Vagina (tissue), 2 donors: ENCODE measurements around the gene IZUMO4. TPM values are rescaled to one million over a fixed set of nuclear protein-coding genes. Genes with fewer than 3 reads are reported as not detected.

Experiments used
- DNase-seq, 2 donors: peaks; one replicate each; pipeline ENCODE4 v3.0.0-alpha.2; 2017; ENCODE audit errors: extremely low spot score in 2 of 2
- H3K27ac ChIP-seq: fragments of 200-600 bp; sonication (generic); one replicate; pipeline ENCODE4 v1.5.1; 2019
- H3K27me3 ChIP-seq: fragments of 200-600 bp; sonication (generic); one replicate; pipeline ENCODE4 v1.5.1; 2019
- H3K36me3 ChIP-seq, 2 donors: fragments of 200-600 bp; sonication (generic); one replicate each; pipeline ENCODE4 v1.5.1; 2017 to 2019
- H3K4me1 ChIP-seq: fragments of 200-600 bp; sonication (generic); one replicate; pipeline ENCODE4 v1.5.1; 2019
- H3K4me3 ChIP-seq, 2 donors: fragments of 200-600 bp; sonication (generic); 1 replicate in 1 of 2; 2 replicates in 1 of 2; pipeline ENCODE4 v1.5.1; 2016 to 2019
- H3K9me3 ChIP-seq: fragments of 200-600 bp; sonication (generic); one replicate; pipeline ENCODE4 v1.5.1; 2019
- CTCF ChIP-seq, 3 experiments: fragments of 450-650 bp in 2 of 3; fragments of 200-600 bp in 1 of 3; sonication (generic) in 1 of 3; IDR thresholded peaks; one replicate each; pipeline ENCODE4 v1.5.1; 2017 to 2019; ENCODE audit warnings: antibody characterized with exemption in 3 of 3, mild to moderate bottlenecking in 2 of 3, moderate library complexity in 2 of 3
- POLR2A ChIP-seq, 2 donors: fragments of 450-650 bp; IDR thresholded peaks; one replicate each; pipeline ENCODE4 v1.6.1; 2017; ENCODE audit warnings: antibody characterized with exemption in 2 of 2, mild to moderate bottlenecking in 2 of 2, moderate library complexity in 2 of 2
- POLR2AphosphoS5 ChIP-seq, 2 donors: sonication (generic); formaldehyde crosslinking; IDR thresholded peaks; one replicate each; pipeline ENCODE4 v1.9.0; 2017; ENCODE audit warnings: antibody characterized with exemption in 2 of 2, mild to moderate bottlenecking in 2 of 2, low read depth in 1 of 2; ENCODE audit not compliant: insufficient read depth in 1 of 2
- intact Hi-C: fragments of 100-400 bp; cut with DNase I; formaldehyde crosslinking; loops from one replicate; pipeline ENCODE4 v1.15.1; 2023
- total RNA-seq: library from RNA; depleted of rRNA; stranded (reverse); fragments of >200 nt; gene quantifications from one replicate; pipeline ENCODE4 v1.2.3, GENCODE V29; 2016

The IZUMO4 gene
- total RNA-seq, 1 donor from 2014 or later = 7.9 TPM

GRCh38 chr19:2051773-2052704 is 44.7 kb upstream of the IZUMO4 start:
- DNase-seq = no peak
- Histone ChIP-seq H3K36me3 (no peaks in the 10 kb centered on the region), H3K9me3 (no peaks in the 10 kb centered on the region), H3K27me3 (no peaks in the 10 kb centered on the region), H3K4me1 (peaks cover 85% of the 10 kb centered on the region), H3K27ac (peak overlapping the region; percentile 99), H3K4me3 (peak overlapping the region; percentile 93 to 99)
- intact Hi-C loops = no loop called here
- TF ChIP-seq POLR2AphosphoS5 (IDR thresholded peaks at IDR 0.05; ENCODE audit: insufficient read depth in 1 of 2, low read depth in 1 of 2) (no peak), CTCF (IDR thresholded peaks at IDR 0.05) (no peak), POLR2A (IDR thresholded peaks at IDR 0.05) (no peak)

- Histone ChIP-seq H3K4me1 (peaks cover 85% of the 10 kb centered on the region), H3K9me3 (no peaks in the 10 kb centered on the region), H3K36me3 (no peaks in the 10 kb centered on the region), H3K27me3 (no peaks in the 10 kb centered on the region), H3K4me3 (no peak overlapping the region), H3K27ac (peak overlapping the region; percentile 99)
- no peak for DNase-seq
- TF ChIP-seq POLR2A (IDR thresholded peaks at IDR 0.05) (no peak), POLR2AphosphoS5 (IDR thresholded peaks at IDR 0.05; ENCODE audit: insufficient read depth in 1 of 2, low read depth in 1 of 2) (peak; percentile 65 to 79), CTCF (IDR thresholded peaks at IDR 0.05) (no peak)
- intact Hi-C loops = no loop called here
Measured at GRCh38 chr19:2053601-2054389, 42.9 kb upstream of the IZUMO4 start.

- Histone ChIP-seq H3K4me1 (peaks cover 85% of the 10 kb centered on the region), H3K9me3 (no peaks in the 10 kb centered on the region), H3K36me3 (no peaks in the 10 kb centered on the region), H3K27ac (peak overlapping the region; percentile 99), H3K27me3 (no peaks in the 10 kb centered on the region), H3K4me3 (no peak overlapping the region)
- intact Hi-C loops = no loop called here
- DNase-seq = no peak
- TF ChIP-seq CTCF (IDR thresholded peaks at IDR 0.05) = no peak
- no peak for TF ChIP-seq POLR2AphosphoS5 (IDR thresholded peaks at IDR 0.05; ENCODE audit: insufficient read depth in 1 of 2, low read depth in 1 of 2)
- TF ChIP-seq POLR2A (IDR thresholded peaks at IDR 0.05) = no peak
Measured at GRCh38 chr19:2054763-2055162, 42.0 kb upstream of the IZUMO4 start.

- intact Hi-C loops = no loop called here
Measured at GRCh38 chr19:2055931-2056836, 40.5 kb upstream of the IZUMO4 start.

More at GRCh38 chr19:2055931-2056836, 40.5 kb upstream of the IZUMO4 start:
- Histone ChIP-seq H3K4me1 (peaks cover 96% of the 10 kb centered on the region), H3K36me3 (no peaks in the 10 kb centered on the region), H3K27me3 (no peaks in the 10 kb centered on the region), H3K9me3 (no peaks in the 10 kb centered on the region), H3K27ac (peak overlapping the region; percentile 99), H3K4me3 (peak overlapping the region; percentile 42 to 46)
- no peak for DNase-seq
- TF ChIP-seq CTCF (IDR thresholded peaks at IDR 0.05) (no peak), POLR2AphosphoS5 (IDR thresholded peaks at IDR 0.05; ENCODE audit: insufficient read depth in 1 of 2, low read depth in 1 of 2) (peak in 1 of 2 donors; percentile 86), POLR2A (IDR thresholded peaks at IDR 0.05) (peak in 1 of 2 donors; percentile 72)
